ENCODE data around the gene SPAAR.

DNA sequence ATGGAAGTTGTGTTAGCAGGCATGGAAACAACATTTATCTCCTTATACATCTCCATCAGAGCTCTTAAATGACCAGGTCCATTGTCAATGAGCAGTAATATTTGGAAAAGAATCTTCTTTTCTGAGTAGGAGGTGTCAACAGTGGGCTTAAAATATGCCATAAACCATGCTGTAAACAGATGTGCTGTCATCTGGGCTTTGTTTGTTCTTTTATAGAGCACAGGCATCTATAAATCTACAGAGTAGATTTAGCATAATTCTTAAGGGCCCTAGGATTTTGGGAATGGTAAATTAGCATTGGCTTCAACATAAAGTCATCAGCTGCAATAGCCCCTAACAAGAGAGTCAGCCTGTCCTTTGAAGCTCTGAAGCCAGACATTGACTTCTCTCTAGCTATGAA is 11.0 kb upstream of the SPAAR start:
- no peak for TF ChIP-seq SIN3A (IDR thresholded peaks at IDR 0.05; ENCODE audit: borderline replicate concordance, insufficient read depth, low read length)
- TF ChIP-seq POLR2AphosphoS5 (IDR thresholded peaks at IDR 0.05; ENCODE audit: low read depth, low read length): no peak
- TF ChIP-seq, protein P1, sequence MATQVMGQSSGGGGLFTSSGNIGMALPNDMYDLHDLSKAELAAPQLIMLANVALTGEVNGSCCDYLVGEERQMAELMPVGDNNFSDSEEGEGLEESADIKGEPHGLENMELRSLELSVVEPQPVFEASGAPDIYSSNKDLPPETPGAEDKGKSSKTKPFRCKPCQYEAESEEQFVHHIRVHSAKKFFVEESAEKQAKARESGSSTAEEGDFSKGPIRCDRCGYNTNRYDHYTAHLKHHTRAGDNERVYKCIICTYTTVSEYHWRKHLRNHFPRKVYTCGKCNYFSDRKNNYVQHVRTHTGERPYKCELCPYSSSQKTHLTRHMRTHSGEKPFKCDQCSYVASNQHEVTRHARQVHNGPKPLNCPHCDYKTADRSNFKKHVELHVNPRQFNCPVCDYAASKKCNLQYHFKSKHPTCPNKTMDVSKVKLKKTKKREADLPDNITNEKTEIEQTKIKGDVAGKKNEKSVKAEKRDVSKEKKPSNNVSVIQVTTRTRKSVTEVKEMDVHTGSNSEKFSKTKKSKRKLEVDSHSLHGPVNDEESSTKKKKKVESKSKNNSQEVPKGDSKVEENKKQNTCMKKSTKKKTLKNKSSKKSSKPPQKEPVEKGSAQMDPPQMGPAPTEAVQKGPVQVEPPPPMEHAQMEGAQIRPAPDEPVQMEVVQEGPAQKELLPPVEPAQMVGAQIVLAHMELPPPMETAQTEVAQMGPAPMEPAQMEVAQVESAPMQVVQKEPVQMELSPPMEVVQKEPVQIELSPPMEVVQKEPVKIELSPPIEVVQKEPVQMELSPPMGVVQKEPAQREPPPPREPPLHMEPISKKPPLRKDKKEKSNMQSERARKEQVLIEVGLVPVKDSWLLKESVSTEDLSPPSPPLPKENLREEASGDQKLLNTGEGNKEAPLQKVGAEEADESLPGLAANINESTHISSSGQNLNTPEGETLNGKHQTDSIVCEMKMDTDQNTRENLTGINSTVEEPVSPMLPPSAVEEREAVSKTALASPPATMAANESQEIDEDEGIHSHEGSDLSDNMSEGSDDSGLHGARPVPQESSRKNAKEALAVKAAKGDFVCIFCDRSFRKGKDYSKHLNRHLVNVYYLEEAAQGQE (IDR thresholded peaks at IDR 0.05; ENCODE audit: insufficient read depth in 1 of 2, low read depth in 2 of 2, low read length in 2 of 2): no peak
